HepG2 (cell line): ENCODE data around the gene SLCO2A1. TPM values are rescaled to one million over a fixed set of nuclear protein-coding genes. Genes with fewer than 3 reads are reported as not detected.

Source experiments
- AKNA ChIP-seq: sonication (generic); formaldehyde crosslinking; IDR thresholded peaks from 2 replicates; pipeline ENCODE4 v1.4.0; 2020; ENCODE audit warnings: missing genetic modification reagents, borderline replicate concordance
- ATAD3A ChIP-seq: sonication (generic); formaldehyde crosslinking; IDR thresholded peaks from 2 replicates; pipeline ENCODE4 v1.4.0; 2020; ENCODE audit warnings: missing genetic modification reagents
- CHD2 ChIP-seq: IDR thresholded peaks from 2 replicates; pipeline ENCODE4 v1.6.1; 2011; ENCODE audit warnings: low read depth, low read length, improper control_type of control experiment
- NFAT5 ChIP-seq: sonication (generic); formaldehyde crosslinking; IDR thresholded peaks from 2 replicates; pipeline ENCODE4 v1.4.0; 2020; ENCODE audit warnings: missing genetic modification reagents
- TIGD3 ChIP-seq: sonication (generic); formaldehyde crosslinking; IDR thresholded peaks from 2 replicates; pipeline ENCODE4 v1.5.1; 2020; ENCODE audit warnings: mild to moderate bottlenecking, missing genetic modification reagents, borderline replicate concordance
- TOE1 ChIP-seq: sonication (generic); formaldehyde crosslinking; IDR thresholded peaks from 2 replicates; pipeline ENCODE4 v1.4.0; 2020; ENCODE audit warnings: mild to moderate bottlenecking, missing genetic modification reagents
- ZNF337 ChIP-seq: sonication (generic); formaldehyde crosslinking; IDR thresholded peaks from 2 replicates; pipeline ENCODE4 v1.5.1; 2020; ENCODE audit warnings: missing genetic modification reagents, low read depth, mild to moderate bottlenecking, borderline replicate concordance
- ZSCAN25 ChIP-seq: sonication (generic); formaldehyde crosslinking; IDR thresholded peaks from 2 replicates; pipeline ENCODE4 v1.8.0; 2022; ENCODE audit warnings: mild to moderate bottlenecking, missing genetic modification reagents
- polyA plus RNA-seq, 8 experiments: library from polyadenylated mRNA; depleted of rRNA in 3 of 8; stranded (reverse) in 7 of 8; unstranded in 1 of 8; fragments of >200 nt; fragmentation: Illumina TruSeq in 4 of 8; extraction: Trizol in 4 of 8; gene quantifications; 2 replicates each; pipeline versions ENCODE4 v1.2.1 to v1.2.3, GENCODE V29; 2011 to 2016; ENCODE audit warnings: low read depth in 4 of 8, missing spikeins in 1 of 8, mixed read lengths in 1 of 8; ENCODE audit not compliant: insufficient read depth in 1 of 8
- total RNA-seq, 5 experiments: library from RNA; depleted of rRNA; stranded (reverse); fragments of >200 nt; fragmentation: Illumina TruSeq; extraction: Trizol; gene quantifications; 2 replicates each; pipeline ENCODE4 v1.2.3, GENCODE V29; 2016; ENCODE audit warnings: low read depth in 1 of 5
- TF ChIP-seq, protein P1 (sequence below): sonication (generic); formaldehyde crosslinking; IDR thresholded peaks from 2 replicates; pipeline ENCODE4 v1.4.0; 2020; ENCODE audit warnings: mild to moderate bottlenecking, missing genetic modification reagents
- TF ChIP-seq, protein P2 (sequence below): IDR thresholded peaks from 2 replicates; pipeline ENCODE4 v1.4.0; 2020; ENCODE audit warnings: mild to moderate bottlenecking, missing genetic modification reagents

The SLCO2A1 gene
- total and polyA plus RNA-seq, 2 of the 13 experiments (the other 11 are each of a cell fraction or from before 2014, with no cell fraction given): 0.04 TPM; not detected in 1

DNA sequence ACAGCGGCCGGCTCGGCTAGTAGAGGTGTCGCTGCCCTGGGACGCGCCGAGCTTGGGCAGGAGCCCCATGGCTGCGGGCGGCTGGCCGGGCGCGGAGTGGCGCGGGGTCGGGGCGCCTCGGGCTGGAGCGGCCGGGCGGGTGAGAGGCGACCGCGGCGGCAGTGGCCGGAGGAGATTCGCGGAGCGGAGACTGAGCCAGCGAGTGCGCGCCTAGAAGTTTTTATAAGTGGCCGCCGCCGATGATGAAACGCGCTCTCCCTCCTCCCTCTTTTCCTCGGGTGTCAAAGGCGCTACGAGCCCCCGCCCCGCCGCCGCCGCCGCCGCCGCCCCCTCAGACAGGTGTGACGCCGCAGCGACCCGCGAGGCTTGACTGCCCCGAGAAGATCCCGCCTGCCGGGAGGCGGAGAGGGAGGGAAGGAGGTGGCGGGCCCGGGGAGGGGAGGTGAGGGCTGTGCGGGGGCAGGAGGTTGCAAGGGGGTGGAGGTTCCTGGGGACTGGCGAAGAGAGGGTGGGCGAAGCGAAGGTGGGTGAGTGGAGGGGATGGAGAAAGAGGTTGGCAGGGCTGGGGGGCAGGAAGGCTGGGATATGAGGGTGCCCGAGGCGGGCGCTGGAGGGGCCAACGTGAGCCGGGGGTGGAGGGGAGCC lies at the start of gene SLCO2A1 (continued):
- no peak for TF ChIP-seq ZNF337 (CRISPR knock-in tag)
- TF ChIP-seq NFAT5 (CRISPR knock-in tag): no peak
- TF ChIP-seq TOE1 (CRISPR knock-in tag): no peak
- TF ChIP-seq ZSCAN25: no peak
- no peak for TF ChIP-seq ATAD3A (CRISPR knock-in tag)
- TF ChIP-seq, protein P1, sequence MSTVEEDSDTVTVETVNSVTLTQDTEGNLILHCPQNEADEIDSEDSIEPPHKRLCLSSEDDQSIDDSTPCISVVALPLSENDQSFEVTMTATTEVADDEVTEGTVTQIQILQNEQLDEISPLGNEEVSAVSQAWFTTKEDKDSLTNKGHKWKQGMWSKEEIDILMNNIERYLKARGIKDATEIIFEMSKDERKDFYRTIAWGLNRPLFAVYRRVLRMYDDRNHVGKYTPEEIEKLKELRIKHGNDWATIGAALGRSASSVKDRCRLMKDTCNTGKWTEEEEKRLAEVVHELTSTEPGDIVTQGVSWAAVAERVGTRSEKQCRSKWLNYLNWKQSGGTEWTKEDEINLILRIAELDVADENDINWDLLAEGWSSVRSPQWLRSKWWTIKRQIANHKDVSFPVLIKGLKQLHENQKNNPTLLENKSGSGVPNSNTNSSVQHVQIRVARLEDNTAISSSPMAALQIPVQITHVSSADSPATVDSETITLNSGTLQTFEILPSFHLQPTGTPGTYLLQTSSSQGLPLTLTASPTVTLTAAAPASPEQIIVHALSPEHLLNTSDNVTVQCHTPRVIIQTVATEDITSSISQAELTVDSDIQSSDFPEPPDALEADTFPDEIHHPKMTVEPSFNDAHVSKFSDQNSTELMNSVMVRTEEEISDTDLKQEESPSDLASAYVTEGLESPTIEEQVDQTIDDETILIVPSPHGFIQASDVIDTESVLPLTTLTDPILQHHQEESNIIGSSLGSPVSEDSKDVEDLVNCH (CRISPR knock-in tag): no peak
- TF ChIP-seq, protein P2, sequence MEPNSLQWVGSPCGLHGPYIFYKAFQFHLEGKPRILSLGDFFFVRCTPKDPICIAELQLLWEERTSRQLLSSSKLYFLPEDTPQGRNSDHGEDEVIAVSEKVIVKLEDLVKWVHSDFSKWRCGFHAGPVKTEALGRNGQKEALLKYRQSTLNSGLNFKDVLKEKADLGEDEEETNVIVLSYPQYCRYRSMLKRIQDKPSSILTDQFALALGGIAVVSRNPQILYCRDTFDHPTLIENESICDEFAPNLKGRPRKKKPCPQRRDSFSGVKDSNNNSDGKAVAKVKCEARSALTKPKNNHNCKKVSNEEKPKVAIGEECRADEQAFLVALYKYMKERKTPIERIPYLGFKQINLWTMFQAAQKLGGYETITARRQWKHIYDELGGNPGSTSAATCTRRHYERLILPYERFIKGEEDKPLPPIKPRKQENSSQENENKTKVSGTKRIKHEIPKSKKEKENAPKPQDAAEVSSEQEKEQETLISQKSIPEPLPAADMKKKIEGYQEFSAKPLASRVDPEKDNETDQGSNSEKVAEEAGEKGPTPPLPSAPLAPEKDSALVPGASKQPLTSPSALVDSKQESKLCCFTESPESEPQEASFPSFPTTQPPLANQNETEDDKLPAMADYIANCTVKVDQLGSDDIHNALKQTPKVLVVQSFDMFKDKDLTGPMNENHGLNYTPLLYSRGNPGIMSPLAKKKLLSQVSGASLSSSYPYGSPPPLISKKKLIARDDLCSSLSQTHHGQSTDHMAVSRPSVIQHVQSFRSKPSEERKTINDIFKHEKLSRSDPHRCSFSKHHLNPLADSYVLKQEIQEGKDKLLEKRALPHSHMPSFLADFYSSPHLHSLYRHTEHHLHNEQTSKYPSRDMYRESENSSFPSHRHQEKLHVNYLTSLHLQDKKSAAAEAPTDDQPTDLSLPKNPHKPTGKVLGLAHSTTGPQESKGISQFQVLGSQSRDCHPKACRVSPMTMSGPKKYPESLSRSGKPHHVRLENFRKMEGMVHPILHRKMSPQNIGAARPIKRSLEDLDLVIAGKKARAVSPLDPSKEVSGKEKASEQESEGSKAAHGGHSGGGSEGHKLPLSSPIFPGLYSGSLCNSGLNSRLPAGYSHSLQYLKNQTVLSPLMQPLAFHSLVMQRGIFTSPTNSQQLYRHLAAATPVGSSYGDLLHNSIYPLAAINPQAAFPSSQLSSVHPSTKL: no peak
- no peak for TF ChIP-seq TIGD3 (CRISPR knock-in tag)
- TF ChIP-seq CHD2: no peak
- TF ChIP-seq AKNA (CRISPR knock-in tag): no peak
